OCI-LY7 (cell line): Measurements from ENCODE around the gene IPO11. TPM values are rescaled to one million over a fixed set of nuclear protein-coding genes. Genes with fewer than 3 reads are reported as not detected.

ENCODE experiments used
- BruUV-seq: library from RNA; stranded (reverse); fragments of 400-500 nt; replicated peaks from 2 replicates; lab custom pipeline; 2021; lab: Mats Ljungman, UMichigan
- CTCF ChIA-PET: fragments of 300-600 bp; sonication (Branson Sonifier 250); formaldehyde crosslinking; loops from one replicate; lab custom pipeline; 2022; ENCODE audit warnings: antibody characterized with exemption; ENCODE audit not compliant: unreplicated experiment; lab: Charles Lee
- POLR2A ChIA-PET: fragments of 300-600 bp; sonication (Branson Sonifier 250); formaldehyde crosslinking; loops from one replicate; lab custom pipeline; 2022; ENCODE audit warnings: antibody characterized with exemption; lab: Charles Lee
- DNase-seq: peaks from one replicate; pipeline ENCODE4 v3.0.0-alpha.2; 2015; ENCODE audit warnings: low spot score
- H2AFZ ChIP-seq: fragments of 200-600 bp; sonication (generic), shearing (Covaris generic); 2 replicates; pipeline ENCODE4 v1.6.1; 2014; ENCODE audit warnings: mild to moderate bottlenecking, antibody characterized with exemption, low read length, moderate library complexity
- H3K27ac ChIP-seq: fragments of 200-600 bp; sonication (generic); 2 replicates; pipeline ENCODE4 v1.5.1; 2014; ENCODE audit warnings: mixed run types, low read depth, mild to moderate bottlenecking, moderate library complexity, low read length, inconsistent platforms; ENCODE audit not compliant: poor library complexity, severe bottlenecking
- H3K36me3 ChIP-seq: fragments of 200-600 bp; sonication (generic); 2 replicates; pipeline ENCODE4 v1.6.1; 2014; ENCODE audit warnings: mild to moderate bottlenecking, antibody characterized with exemption, low read length, moderate library complexity, mixed read lengths; ENCODE audit not compliant: insufficient read depth
- H3K4me1 ChIP-seq: fragments of 200-600 bp; sonication (generic); 2 replicates; pipeline ENCODE4 v1.5.1; 2014; ENCODE audit warnings: mild to moderate bottlenecking, low read length; ENCODE audit not compliant: insufficient read depth, poor library complexity, severe bottlenecking
- H3K4me2 ChIP-seq: fragments of 200-600 bp; sonication (generic); 2 replicates; pipeline ENCODE4 v1.6.1; 2014; ENCODE audit warnings: mild to moderate bottlenecking, low read length
- H3K4me3 ChIP-seq: fragments of 200-600 bp; sonication (generic); 2 replicates; pipeline ENCODE4 v1.5.1; 2014; ENCODE audit warnings: mild to moderate bottlenecking, low read depth, low read length; ENCODE audit not compliant: poor library complexity, severe bottlenecking
- H3K79me2 ChIP-seq: fragments of 200-600 bp; sonication (generic); 2 replicates; pipeline ENCODE4 v1.6.1; 2016; ENCODE audit warnings: low read depth, mild to moderate bottlenecking, low read length, moderate library complexity, mixed read lengths; ENCODE audit not compliant: insufficient read depth
- H3K9me2 ChIP-seq: fragments of 200-600 bp; sonication (generic); 2 replicates; pipeline ENCODE4 v1.6.1; 2016; ENCODE audit warnings: mild to moderate bottlenecking, low read length, mixed read lengths; ENCODE audit not compliant: insufficient read depth
- H3K9me3 ChIP-seq: fragments of 200-600 bp; sonication (generic); 2 replicates; pipeline ENCODE4 v1.6.1; 2014; ENCODE audit warnings: mild to moderate bottlenecking, mixed run types, low read length, mixed read lengths
- H4K20me1 ChIP-seq: fragments of 200-600 bp; sonication (generic); 2 replicates; pipeline ENCODE4 v1.6.1; 2014; ENCODE audit warnings: mild to moderate bottlenecking, antibody characterized with exemption, low read length, moderate library complexity, mixed read lengths; ENCODE audit not compliant: insufficient read depth
- CTCF ChIP-seq: fragments of 200-600 bp; sonication (generic); conservative IDR thresholded peaks from 2 replicates; pipeline ENCODE4 v1.5.1; 2014; ENCODE audit warnings: mild to moderate bottlenecking, antibody characterized with exemption, low read length, moderate library complexity, mixed read lengths
- EZH2phosphoT487 ChIP-seq: fragments of 200-600 bp; sonication (generic); IDR thresholded peaks from 2 replicates; pipeline ENCODE4 v1.6.1; 2018; ENCODE audit warnings: low read depth, borderline replicate concordance, mild to moderate bottlenecking, mixed run types, antibody characterized with exemption, low read length, moderate library complexity, mixed read lengths
- intact Hi-C: fragments of 100-400 bp; cut with micrococcal nuclease; formaldehyde crosslinking; loops from one replicate; pipeline ENCODE4 v1.10.0; 2022; ENCODE audit not compliant: unreplicated experiment
- total RNA-seq, 2 experiments: library from RNA; depleted of rRNA in 1 of 2; stranded (reverse); fragments of >200 nt in 1 of 2; shearing (Covaris generic) in 1 of 2; gene quantifications; 2 replicates each; pipeline ENCODE4 v1.2.3, GENCODE V29; 2014 to 2022

The IPO11 gene
- total RNA-seq, 2 experiments from 2014 or later = 26.1 to 59.9 TPM

DNA sequence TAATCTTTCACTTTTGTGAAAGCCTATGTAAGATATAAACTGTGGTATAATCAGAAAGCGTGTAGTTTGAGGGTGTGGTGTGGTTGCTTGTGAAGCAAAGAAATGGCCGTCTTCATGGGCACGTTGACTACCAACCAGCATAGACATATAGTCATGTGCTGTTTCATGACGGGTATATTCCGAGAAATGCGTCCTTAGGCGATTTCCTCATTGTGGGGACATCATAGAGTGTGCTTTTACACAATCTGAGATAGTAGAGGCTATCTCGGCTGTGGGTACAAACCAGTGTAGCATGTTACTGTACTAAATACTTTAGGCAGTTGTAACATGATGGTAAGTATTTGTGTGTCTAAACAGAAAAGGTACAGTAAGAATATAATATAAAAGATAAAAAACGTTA, 86.4 kb downstream of the IPO11 start:
- Histone ChIP-seq H3K9me2 (no peaks in the 10 kb centered on the region), H3K4me1 (peaks cover 23% of the 10 kb centered on the region), H3K27ac (no peak overlapping the region), H4K20me1 (no peaks in the 10 kb centered on the region), H3K79me2 (no peaks in the 10 kb centered on the region; the same call in 1 of the 2 replicates), H3K4me3 (no peak overlapping the region), H3K36me3 (peaks cover 69% of the 10 kb centered on the region), H3K9me3 (no peaks in the 10 kb centered on the region), H3K4me2 (no peak overlapping the region), H2AFZ (no peak overlapping the region)
- BruUV-seq = no TSS peak
- intact Hi-C loops = no loop called here
- POLR2A ChIA-PET = no interaction called here
- DNase-seq = no peak
- TF ChIP-seq CTCF = no peak
- TF ChIP-seq EZH2phosphoT487 = no peak
- CTCF ChIA-PET = no interaction called here

GRCh38 chr5:62499756-62500155, 87.2 kb downstream of the IPO11 start:
- Histone ChIP-seq H2AFZ (no peak overlapping the region), H3K9me3 (no peaks in the 10 kb centered on the region), H3K9me2 (no peaks in the 10 kb centered on the region), H3K27ac (no peak overlapping the region), H3K4me1 (peaks cover 15% of the 10 kb centered on the region), H4K20me1 (no peaks in the 10 kb centered on the region), H3K4me2 (no peak overlapping the region), H3K79me2 (no peaks in the 10 kb centered on the region), H3K36me3 (peaks cover 70% of the 10 kb centered on the region), H3K4me3 (no peak overlapping the region)
- ChIA-PET POLR2A (no interaction called here), CTCF (no interaction called here)
- intact Hi-C loops = no loop called here
- DNase-seq = no peak
- TF ChIP-seq EZH2phosphoT487 = no peak
- no peak for TF ChIP-seq CTCF
- no TSS peak for BruUV-seq

GRCh38 chr5:62502456-62503101, 90.0 kb downstream of the IPO11 start:
- Histone ChIP-seq H3K4me2 (no peak overlapping the region), H3K4me1 (peaks cover 21% of the 10 kb centered on the region), H3K27ac (no peak overlapping the region), H2AFZ (no peak overlapping the region), H3K9me2 (no peaks in the 10 kb centered on the region), H3K9me3 (no peaks in the 10 kb centered on the region), H3K4me3 (no peak overlapping the region), H3K79me2 (no peaks in the 10 kb centered on the region), H3K36me3 (peaks cover 68% of the 10 kb centered on the region), H4K20me1 (no peaks in the 10 kb centered on the region)
- ChIA-PET POLR2A (interaction anchor here (1.6 kb wide), 1 partner anchor 9 kb away, joined by 5 read pairs; no protein-coding TSS in a partner anchor), CTCF (no interaction called here)
- TF ChIP-seq CTCF = no peak
- no peak for TF ChIP-seq EZH2phosphoT487
- intact Hi-C loops = no loop called here
- DNase-seq = no peak
- no TSS peak for BruUV-seq
